ENCODE data around the gene BARX2. TPM values are rescaled to one million over a fixed set of nuclear protein-coding genes. Genes with fewer than 3 reads are reported as not detected.

BARX2 gene
- total RNA-seq, 2 experiments from 2014 or later = 0.23 TPM; not detected in 1

GRCh38 chr11:129425214-129425613 is 49.6 kb downstream of the BARX2 start:
- no peak overlapping the region for H3K27ac Mint-ChIP-seq
- no peak for ATAC-seq
- no peaks in the 10 kb centered on the region for H3K4me1 Mint-ChIP-seq
- H3K9me3 Mint-ChIP-seq (ENCODE audit: low read depth) = no peaks in the 10 kb centered on the region
- H3K36me3 Mint-ChIP-seq = no peaks in the 10 kb centered on the region
- CTCF ChIA-PET = no interaction called here
- DNase-seq = no peak
- H3K4me3 Mint-ChIP-seq = no peak overlapping the region
- no peaks in the 10 kb centered on the region for H3K27me3 Mint-ChIP-seq

GRCh38 chr11:129426038-129426437 is 50.4 kb downstream of the BARX2 start:
- CTCF ChIA-PET = no interaction called here
- no peaks in the 10 kb centered on the region for H3K27me3 Mint-ChIP-seq
- H3K4me1 Mint-ChIP-seq = no peaks in the 10 kb centered on the region
- DNase-seq (no peak), ATAC-seq (no peak)
- H3K36me3 Mint-ChIP-seq = no peaks in the 10 kb centered on the region
- H3K4me3 Mint-ChIP-seq = no peak overlapping the region
- no peak overlapping the region for H3K27ac Mint-ChIP-seq
- no peaks in the 10 kb centered on the region for H3K9me3 Mint-ChIP-seq (ENCODE audit: low read depth)

GRCh38 chr11:129426776-129427175 is 51.1 kb downstream of the BARX2 start:
- Mint-ChIP-seq H3K27ac (no peak overlapping the region), H3K36me3 (no peaks in the 10 kb centered on the region), H3K27me3 (no peaks in the 10 kb centered on the region), H3K4me3 (no peak overlapping the region), H3K4me1 (no peaks in the 10 kb centered on the region), H3K9me3 (ENCODE audit: low read depth) (no peaks in the 10 kb centered on the region)
- DNase-seq = no peak
- ATAC-seq = no peak
- CTCF ChIA-PET = no interaction called here

- no peaks in the 10 kb centered on the region for H3K36me3 Mint-ChIP-seq
- H3K4me1 Mint-ChIP-seq = no peaks in the 10 kb centered on the region
- no peak for DNase-seq
- H3K4me3 Mint-ChIP-seq = no peak overlapping the region
- CTCF ChIA-PET = no interaction called here
- no peak for ATAC-seq
- no peaks in the 10 kb centered on the region for H3K27me3 Mint-ChIP-seq
- no peaks in the 10 kb centered on the region for H3K9me3 Mint-ChIP-seq (ENCODE audit: low read depth)
- no peak overlapping the region for H3K27ac Mint-ChIP-seq
Measured at GRCh38 chr11:129427376-129427775, 51.7 kb downstream of the BARX2 start.

- DNase-seq (no peak), ATAC-seq (no peak)
- no peaks in the 10 kb centered on the region for H3K4me1 Mint-ChIP-seq
- CTCF ChIA-PET = no interaction called here
- H3K9me3 Mint-ChIP-seq (ENCODE audit: low read depth) = no peaks in the 10 kb centered on the region
- no peaks in the 10 kb centered on the region for H3K27me3 Mint-ChIP-seq
- H3K36me3 Mint-ChIP-seq = no peaks in the 10 kb centered on the region
- no peak overlapping the region for H3K4me3 Mint-ChIP-seq
- no peak overlapping the region for H3K27ac Mint-ChIP-seq
Measured at GRCh38 chr11:129427816-129428406, 52.3 kb downstream of the BARX2 start.

- no peaks in the 10 kb centered on the region for H3K27me3 Mint-ChIP-seq
- no peaks in the 10 kb centered on the region for H3K36me3 Mint-ChIP-seq
- no peak overlapping the region for H3K4me3 Mint-ChIP-seq
- CTCF ChIA-PET = no interaction called here
- H3K27ac Mint-ChIP-seq = no peak overlapping the region
- no peaks in the 10 kb centered on the region for H3K4me1 Mint-ChIP-seq
- no peak for ATAC-seq
- no peaks in the 10 kb centered on the region for H3K9me3 Mint-ChIP-seq (ENCODE audit: low read depth)
- no peak for DNase-seq
Measured at GRCh38 chr11:129428557-129428956, 52.9 kb downstream of the BARX2 start.

GRCh38 chr11:129434641-129435498 is 59.2 kb downstream of the BARX2 start:
- Mint-ChIP-seq H3K36me3 (no peaks in the 10 kb centered on the region), H3K27ac (no peak overlapping the region), H3K4me3 (no peak overlapping the region), H3K9me3 (ENCODE audit: low read depth) (no peaks in the 10 kb centered on the region), H3K27me3 (peaks cover 3% of the 10 kb centered on the region), H3K4me1 (no peaks in the 10 kb centered on the region)
- ATAC-seq = no peak
- no peak for DNase-seq
- CTCF ChIA-PET = interaction anchor here (1.2 kb wide), 1 partner anchor 25 kb away, joined by 3 read pairs; no protein-coding TSS in a partner anchor

GRCh38 chr11:129435499-129436245 is 60.0 kb downstream of the BARX2 start:
- CTCF ChIA-PET = interaction anchor here (1.2 kb wide), 1 partner anchor 24 kb away, joined by 3 read pairs; no protein-coding TSS in a partner anchor
- no peaks in the 10 kb centered on the region for H3K36me3 Mint-ChIP-seq
- ATAC-seq = no peak

GRCh38 chr11:129436573-129436972 is 60.9 kb downstream of the BARX2 start:
- Mint-ChIP-seq H3K27me3 (peaks cover 3% of the 10 kb centered on the region), H3K4me3 (no peak overlapping the region), H3K36me3 (no peaks in the 10 kb centered on the region), H3K27ac (no peak overlapping the region), H3K9me3 (ENCODE audit: low read depth) (no peaks in the 10 kb centered on the region), H3K4me1 (no peaks in the 10 kb centered on the region)
- ATAC-seq (no peak), DNase-seq (no peak)
- CTCF ChIA-PET = no interaction called here

More at GRCh38 chr11:129435499-129436245, 60.0 kb downstream of the BARX2 start:
- no peak overlapping the region for H3K27ac Mint-ChIP-seq
- DNase-seq = no peak
- H3K4me3 Mint-ChIP-seq = no peak overlapping the region
- H3K9me3 Mint-ChIP-seq (ENCODE audit: low read depth) = no peaks in the 10 kb centered on the region
- H3K27me3 Mint-ChIP-seq = peaks cover 3% of the 10 kb centered on the region
- no peaks in the 10 kb centered on the region for H3K4me1 Mint-ChIP-seq

- Mint-ChIP-seq H3K36me3 (no peaks in the 10 kb centered on the region), H3K4me1 (no peaks in the 10 kb centered on the region), H3K9me3 (ENCODE audit: low read depth) (no peaks in the 10 kb centered on the region), H3K4me3 (no peak overlapping the region), H3K27me3 (peaks cover under 1% of the 10 kb centered on the region), H3K27ac (no peak overlapping the region)
- ATAC-seq (no peak), DNase-seq (no peak)
- CTCF ChIA-PET = no interaction called here
Measured at GRCh38 chr11:129440028-129440713, 64.5 kb downstream of the BARX2 start.

- CTCF ChIA-PET = no interaction called here
- no peak for ATAC-seq
- DNase-seq = no peak
Measured at GRCh38 chr11:129442171-129442570, 66.5 kb downstream of the BARX2 start.

GRCh38 chr11:129443276-129443675 is 67.6 kb downstream of the BARX2 start:
- Mint-ChIP-seq H3K4me1 (no peaks in the 10 kb centered on the region), H3K27ac (no peak overlapping the region)
- CTCF ChIA-PET = no interaction called here

More at GRCh38 chr11:129442171-129442570, 66.5 kb downstream of the BARX2 start:
- no peaks in the 10 kb centered on the region for H3K36me3 Mint-ChIP-seq
- H3K4me3 Mint-ChIP-seq = no peak overlapping the region
- H3K4me1 Mint-ChIP-seq = no peaks in the 10 kb centered on the region
- no peak overlapping the region for H3K27ac Mint-ChIP-seq
- H3K9me3 Mint-ChIP-seq (ENCODE audit: low read depth) = no peaks in the 10 kb centered on the region
- no peaks in the 10 kb centered on the region for H3K27me3 Mint-ChIP-seq

GRCh38 chr11:129444274-129444673 is 68.6 kb downstream of the BARX2 start:
- Mint-ChIP-seq H3K27ac (no peak overlapping the region), H3K27me3 (no peaks in the 10 kb centered on the region), H3K4me1 (no peaks in the 10 kb centered on the region), H3K4me3 (no peak overlapping the region), H3K9me3 (ENCODE audit: low read depth) (no peaks in the 10 kb centered on the region), H3K36me3 (no peaks in the 10 kb centered on the region)
- ATAC-seq (no peak), DNase-seq (no peak)
- CTCF ChIA-PET = no interaction called here

More at GRCh38 chr11:129443276-129443675, 67.6 kb downstream of the BARX2 start:
- Mint-ChIP-seq H3K27me3 (no peaks in the 10 kb centered on the region), H3K9me3 (ENCODE audit: low read depth) (no peaks in the 10 kb centered on the region), H3K4me3 (no peak overlapping the region), H3K36me3 (no peaks in the 10 kb centered on the region)
- DNase-seq (no peak), ATAC-seq (no peak)
